HCT116 (cell line): ENCODE measurements around the gene TINCR.

Experiments used
- CTCF ChIP-seq, 3 experiments: fragments of 200-600 bp in 1 of 3; sonication (generic) in 1 of 3; IDR thresholded peaks in 2 of 3; conservative IDR thresholded peaks in 1 of 3; 2 replicates each; pipeline ENCODE4 v1.5.1; 2012 to 2017; ENCODE audit warnings: low read depth in 2 of 3, low read length in 2 of 3, antibody characterized with exemption in 1 of 3, borderline replicate concordance in 1 of 3, control low read depth in 1 of 3, mild to moderate bottlenecking in 1 of 3, mixed read lengths in 1 of 3, mixed run types in 1 of 3, moderate library complexity in 1 of 3; ENCODE audit not compliant: insufficient read depth in 1 of 3
- EZH2 ChIP-seq: fragments of 200-600 bp; sonication (generic); IDR thresholded peaks from 2 replicates; pipeline ENCODE4 v1.6.1; 2017; ENCODE audit warnings: antibody characterized with exemption, mixed run types
- POLR2A ChIP-seq: IDR thresholded peaks from 2 replicates; pipeline ENCODE4 v1.7.0; 2011; ENCODE audit warnings: borderline replicate concordance; ENCODE audit not compliant: insufficient read depth, insufficient read length; ENCODE audit errors: extremely low read depth
- TCF7L2 ChIP-seq: IDR thresholded peaks from 2 replicates; pipeline ENCODE4 v1.7.0; 2011; ENCODE audit warnings: borderline replicate concordance, inconsistent platforms; ENCODE audit not compliant: insufficient read depth, insufficient read length; ENCODE audit errors: extremely low read depth

GRCh38 chr19:5557691-5558090 is 10.1 kb downstream of the TINCR start:
- TF ChIP-seq CTCF (IDR thresholded peaks at IDR 0.05 in 2 of 3, conservative IDR thresholded peaks at IDR 0.05 in 1 of 3; ENCODE audit: borderline replicate concordance in 1 of 3, insufficient read depth in 1 of 3, low read depth in 2 of 3, low read length in 2 of 3), result no peak
- TF ChIP-seq POLR2A, result no peak
- no peak for TF ChIP-seq TCF7L2
- TF ChIP-seq EZH2, result no peak
